Measurements from ENCODE around the gene FGFR3. TPM values are rescaled to one million over a fixed set of nuclear protein-coding genes. Genes with fewer than 3 reads are reported as not detected.

The FGFR3 gene
- total RNA-seq, 4 donors from 2014 or later = 1.3 to 3.5 (median 2.6) TPM

DNA sequence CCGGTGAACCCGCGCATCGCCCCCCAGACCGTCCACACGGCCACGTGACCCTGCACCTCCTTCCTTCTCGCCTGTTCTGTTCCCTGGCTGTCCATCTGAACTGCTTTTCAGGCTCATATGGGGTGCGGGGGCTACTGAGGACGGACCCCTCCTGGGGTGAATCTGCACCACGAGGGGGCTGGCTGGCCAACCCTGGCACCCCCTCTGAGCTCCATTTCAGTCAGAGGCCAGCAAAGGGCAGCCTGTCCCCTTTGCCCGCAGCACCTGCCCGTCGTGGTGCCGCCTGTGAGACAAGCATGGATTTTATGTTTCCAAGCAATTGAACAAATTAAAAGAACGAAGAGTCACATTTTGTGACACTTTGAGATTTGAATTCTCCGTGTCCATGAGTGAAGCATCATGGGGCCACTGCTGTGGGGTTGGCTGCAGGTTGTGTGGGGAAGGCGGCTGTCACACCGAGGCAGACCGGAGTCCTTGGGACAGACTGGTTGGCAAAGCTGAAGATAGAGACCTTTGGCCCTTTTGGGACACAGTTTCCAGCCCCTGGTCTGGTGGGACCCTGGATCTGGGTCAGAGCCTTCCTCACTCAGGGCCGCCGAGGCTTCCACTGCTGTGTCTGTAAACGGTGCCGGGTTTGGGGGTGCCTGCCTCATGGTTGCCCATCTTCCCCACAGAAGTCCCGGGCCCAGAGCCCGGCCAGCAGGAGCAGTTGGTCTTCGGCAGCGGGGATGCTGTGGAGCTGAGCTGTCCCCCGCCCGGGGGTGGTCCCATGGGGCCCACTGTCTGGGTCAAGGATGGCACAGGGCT lies 5.7 kb downstream of the FGFR3 start:
- TF ChIP-seq, protein P1, sequence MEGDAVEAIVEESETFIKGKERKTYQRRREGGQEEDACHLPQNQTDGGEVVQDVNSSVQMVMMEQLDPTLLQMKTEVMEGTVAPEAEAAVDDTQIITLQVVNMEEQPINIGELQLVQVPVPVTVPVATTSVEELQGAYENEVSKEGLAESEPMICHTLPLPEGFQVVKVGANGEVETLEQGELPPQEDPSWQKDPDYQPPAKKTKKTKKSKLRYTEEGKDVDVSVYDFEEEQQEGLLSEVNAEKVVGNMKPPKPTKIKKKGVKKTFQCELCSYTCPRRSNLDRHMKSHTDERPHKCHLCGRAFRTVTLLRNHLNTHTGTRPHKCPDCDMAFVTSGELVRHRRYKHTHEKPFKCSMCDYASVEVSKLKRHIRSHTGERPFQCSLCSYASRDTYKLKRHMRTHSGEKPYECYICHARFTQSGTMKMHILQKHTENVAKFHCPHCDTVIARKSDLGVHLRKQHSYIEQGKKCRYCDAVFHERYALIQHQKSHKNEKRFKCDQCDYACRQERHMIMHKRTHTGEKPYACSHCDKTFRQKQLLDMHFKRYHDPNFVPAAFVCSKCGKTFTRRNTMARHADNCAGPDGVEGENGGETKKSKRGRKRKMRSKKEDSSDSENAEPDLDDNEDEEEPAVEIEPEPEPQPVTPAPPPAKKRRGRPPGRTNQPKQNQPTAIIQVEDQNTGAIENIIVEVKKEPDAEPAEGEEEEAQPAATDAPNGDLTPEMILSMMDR (IDR thresholded peaks at IDR 0.05) = no peak

GRCh38 chr4:1799387-1800375 lies 6.6 kb downstream of the FGFR3 start:
- no peak for DNase-seq (ENCODE audit: low spot score)
- ATAC-seq (ENCODE audit: low FRiP score) = no peak
- TF ChIP-seq, protein P1 (IDR thresholded peaks at IDR 0.05) = no peak

More for the DNA sequence above, 5.7 kb downstream of the FGFR3 start:
- no peak for DNase-seq (ENCODE audit: low spot score)
- ATAC-seq (ENCODE audit: low FRiP score) = no peak

- DNase-seq (ENCODE audit: low spot score) (no peak), ATAC-seq (ENCODE audit: low FRiP score) (no peak)
- TF ChIP-seq, protein P1 (IDR thresholded peaks at IDR 0.05) = no peak
These were observed 7.7 kb downstream of the FGFR3 start for GRCh38 chr4:1800805-1801204.

GRCh38 chr4:1801286-1801958 lies 8.3 kb downstream of the FGFR3 start:
- TF ChIP-seq, protein P1 (IDR thresholded peaks at IDR 0.05) = no peak
- DNase-seq (ENCODE audit: low spot score) (no peak), ATAC-seq (ENCODE audit: low FRiP score) (no peak)

- no peak for ATAC-seq (ENCODE audit: low FRiP score)
- TF ChIP-seq, protein P1 (IDR thresholded peaks at IDR 0.05) = no peak
- no peak for DNase-seq (ENCODE audit: low spot score)
These were observed 9.1 kb downstream of the FGFR3 start for GRCh38 chr4:1802151-1802715.

DNA sequence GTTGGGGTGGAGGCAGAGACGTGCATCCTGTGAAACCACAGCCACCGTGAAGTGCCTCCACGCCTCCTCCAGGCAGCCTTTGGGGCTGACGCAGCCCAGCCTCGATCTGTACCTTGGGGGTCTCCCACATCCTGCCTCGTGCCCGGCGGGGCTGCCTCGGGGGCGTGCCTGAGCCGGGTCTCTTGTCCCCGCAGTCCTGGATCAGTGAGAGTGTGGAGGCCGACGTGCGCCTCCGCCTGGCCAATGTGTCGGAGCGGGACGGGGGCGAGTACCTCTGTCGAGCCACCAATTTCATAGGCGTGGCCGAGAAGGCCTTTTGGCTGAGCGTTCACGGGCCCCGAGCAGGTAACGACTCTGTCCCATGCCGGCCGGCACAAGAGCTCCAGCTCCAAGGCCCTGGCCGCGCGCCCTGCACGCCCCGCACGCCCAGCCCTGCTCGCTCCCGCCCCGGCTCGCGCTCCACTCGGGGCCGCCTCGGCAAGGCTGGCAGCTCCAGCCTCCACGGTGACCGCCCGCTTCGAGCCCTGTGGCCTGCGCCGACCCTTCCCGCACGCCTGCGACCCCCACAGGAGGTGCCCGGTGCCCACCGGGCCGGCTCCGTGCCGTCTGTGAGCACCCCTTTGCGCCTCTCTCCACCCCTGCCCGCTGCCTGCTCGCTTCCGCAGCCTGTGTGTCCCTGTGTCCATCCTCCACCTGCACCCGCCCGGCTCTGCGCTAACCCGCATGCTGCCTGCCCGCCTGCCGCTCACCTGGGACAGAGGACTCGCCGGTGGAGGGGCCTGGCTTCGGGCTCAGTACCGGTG lies 9.8 kb downstream of the FGFR3 start:
- DNase-seq (ENCODE audit: low spot score) (no peak), ATAC-seq (ENCODE audit: low FRiP score) (no peak)
- TF ChIP-seq, protein P1 (IDR thresholded peaks at IDR 0.05) = no peak
